Keratinocyte (primary cell): ENCODE results near the gene UTF1.
A peak's percentile ranks its signal among the peaks of the same experiment; 100 is the strongest.

Experiments
- EZH2 ChIP-seq: IDR thresholded peaks from one replicate; pipeline ENCODE4 v1.6.1; 2012; ENCODE audit warnings: inconsistent platforms, mild to moderate bottlenecking, low read length, moderate library complexity
- TF ChIP-seq, protein P1 (sequence below), 3 experiments: IDR thresholded peaks in 1 of 3; conservative IDR thresholded peaks in 1 of 3; optimal IDR thresholded peaks in 1 of 3; 2 replicates in 2 of 3; 3 replicates in 1 of 3; pipeline versions ENCODE3 to v1.5.1; 2011; ENCODE audit warnings: low read length in 3 of 3, mild to moderate bottlenecking in 3 of 3, moderate library complexity in 2 of 3, control low read depth in 1 of 3, inconsistent platforms in 1 of 3; ENCODE audit not compliant: insufficient read depth in 2 of 3; ENCODE audit errors: extremely low read depth in 1 of 3

DNA sequence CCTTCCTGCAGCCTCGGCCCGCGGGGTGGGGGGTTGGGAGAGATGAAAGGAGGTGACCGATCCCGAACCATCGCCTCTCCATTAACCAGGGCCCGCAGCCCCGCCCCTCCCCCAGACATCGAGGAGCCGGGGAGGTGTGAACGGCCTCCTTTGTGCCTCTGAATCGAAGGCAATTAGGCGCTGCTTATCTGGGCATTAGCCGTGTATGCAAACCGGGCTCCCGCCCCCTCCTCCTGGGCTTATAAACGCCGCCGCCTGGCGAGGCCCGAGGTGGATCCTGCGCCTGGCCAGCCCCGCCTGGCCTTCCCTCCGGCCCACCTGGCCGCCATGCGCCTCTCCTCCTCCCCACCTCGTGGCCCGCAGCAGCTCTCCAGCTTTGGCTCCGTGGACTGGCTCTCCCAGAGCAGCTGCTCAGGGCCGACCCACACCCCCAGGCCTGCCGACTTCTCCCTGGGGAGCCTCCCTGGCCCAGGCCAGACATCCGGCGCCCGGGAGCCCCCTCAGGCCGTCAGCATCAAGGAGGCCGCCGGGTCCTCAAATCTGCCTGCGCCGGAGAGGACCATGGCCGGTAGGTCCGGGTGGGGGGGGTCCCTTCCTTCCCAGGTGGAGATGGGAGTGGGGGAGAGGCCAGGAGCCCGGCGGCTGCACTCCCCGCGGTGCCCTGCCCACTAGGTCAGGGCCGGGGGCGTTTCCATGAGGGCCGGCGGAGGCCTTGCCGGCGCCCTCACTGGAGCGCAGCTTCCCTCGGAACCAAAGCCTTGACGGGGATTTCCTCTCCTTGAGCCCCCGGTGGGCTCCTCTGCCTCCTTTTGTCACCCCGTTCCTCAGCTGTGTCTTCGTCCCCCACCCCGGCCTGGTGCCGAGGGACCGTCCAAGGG lies 7.8 kb downstream of the UTF1 start, which contains the start of gene VENTX:
- TF ChIP-seq, protein P1, sequence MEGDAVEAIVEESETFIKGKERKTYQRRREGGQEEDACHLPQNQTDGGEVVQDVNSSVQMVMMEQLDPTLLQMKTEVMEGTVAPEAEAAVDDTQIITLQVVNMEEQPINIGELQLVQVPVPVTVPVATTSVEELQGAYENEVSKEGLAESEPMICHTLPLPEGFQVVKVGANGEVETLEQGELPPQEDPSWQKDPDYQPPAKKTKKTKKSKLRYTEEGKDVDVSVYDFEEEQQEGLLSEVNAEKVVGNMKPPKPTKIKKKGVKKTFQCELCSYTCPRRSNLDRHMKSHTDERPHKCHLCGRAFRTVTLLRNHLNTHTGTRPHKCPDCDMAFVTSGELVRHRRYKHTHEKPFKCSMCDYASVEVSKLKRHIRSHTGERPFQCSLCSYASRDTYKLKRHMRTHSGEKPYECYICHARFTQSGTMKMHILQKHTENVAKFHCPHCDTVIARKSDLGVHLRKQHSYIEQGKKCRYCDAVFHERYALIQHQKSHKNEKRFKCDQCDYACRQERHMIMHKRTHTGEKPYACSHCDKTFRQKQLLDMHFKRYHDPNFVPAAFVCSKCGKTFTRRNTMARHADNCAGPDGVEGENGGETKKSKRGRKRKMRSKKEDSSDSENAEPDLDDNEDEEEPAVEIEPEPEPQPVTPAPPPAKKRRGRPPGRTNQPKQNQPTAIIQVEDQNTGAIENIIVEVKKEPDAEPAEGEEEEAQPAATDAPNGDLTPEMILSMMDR (optimal IDR thresholded peaks at IDR 0.05 in 1 of 3, IDR thresholded peaks at IDR 0.05 in 1 of 3, conservative IDR thresholded peaks at IDR 0.05 in 1 of 3; ENCODE audit: extremely low read depth in 1 of 3, insufficient read depth in 2 of 3, low read length in 3 of 3) = no peak
- peak; percentile 57 for TF ChIP-seq EZH2
